Measurements from ENCODE around the gene CDK11B. TPM values are rescaled to one million over a fixed set of nuclear protein-coding genes. Genes with fewer than 3 reads are reported as not detected.

CDK11B gene
- total and polyA plus RNA-seq, 2 donors from 2014 or later: 13.9 to 24.0 TPM

GRCh38 chr1:1629430-1630190 is 29.2 kb downstream of the CDK11B start:
- H3K36me3 ChIP-seq (ENCODE audit: control insufficient read depth in 2 of 3, insufficient read depth in 3 of 3, low read length in 3 of 3): no peaks in the 10 kb centered on the region
- FAIRE-seq (no peak), DNase-seq (peak in 2 of 5 donors; percentile 27 to 87)
- H3K9ac ChIP-seq (ENCODE audit: low read length in 3 of 3): no peak overlapping the region
- intact Hi-C loops (cut with DNase I): no loop called here
- no peak for TF ChIP-seq CTCF (IDR thresholded peaks at IDR 0.05; ENCODE audit: borderline replicate concordance, extremely low read depth, insufficient read depth)
- H3K27me3 ChIP-seq (ENCODE audit: control insufficient read depth, insufficient read depth, low read length): no peaks in the 10 kb centered on the region
- H3K9me3 ChIP-seq (ENCODE audit: control insufficient read depth in 2 of 3, insufficient read depth in 1 of 3, low read length in 3 of 3): no peaks in the 10 kb centered on the region
- H3K4me3 ChIP-seq (ENCODE audit: low read length in 3 of 3): no peak overlapping the region
- no peaks in the 10 kb centered on the region for H3K4me1 ChIP-seq (ENCODE audit: control insufficient read depth in 2 of 3, insufficient read depth in 2 of 3, low read depth in 1 of 3, low read length in 3 of 3)
- no peak overlapping the region for H3K27ac ChIP-seq (ENCODE audit: low read depth in 2 of 2, low read length in 2 of 2)

DNA sequence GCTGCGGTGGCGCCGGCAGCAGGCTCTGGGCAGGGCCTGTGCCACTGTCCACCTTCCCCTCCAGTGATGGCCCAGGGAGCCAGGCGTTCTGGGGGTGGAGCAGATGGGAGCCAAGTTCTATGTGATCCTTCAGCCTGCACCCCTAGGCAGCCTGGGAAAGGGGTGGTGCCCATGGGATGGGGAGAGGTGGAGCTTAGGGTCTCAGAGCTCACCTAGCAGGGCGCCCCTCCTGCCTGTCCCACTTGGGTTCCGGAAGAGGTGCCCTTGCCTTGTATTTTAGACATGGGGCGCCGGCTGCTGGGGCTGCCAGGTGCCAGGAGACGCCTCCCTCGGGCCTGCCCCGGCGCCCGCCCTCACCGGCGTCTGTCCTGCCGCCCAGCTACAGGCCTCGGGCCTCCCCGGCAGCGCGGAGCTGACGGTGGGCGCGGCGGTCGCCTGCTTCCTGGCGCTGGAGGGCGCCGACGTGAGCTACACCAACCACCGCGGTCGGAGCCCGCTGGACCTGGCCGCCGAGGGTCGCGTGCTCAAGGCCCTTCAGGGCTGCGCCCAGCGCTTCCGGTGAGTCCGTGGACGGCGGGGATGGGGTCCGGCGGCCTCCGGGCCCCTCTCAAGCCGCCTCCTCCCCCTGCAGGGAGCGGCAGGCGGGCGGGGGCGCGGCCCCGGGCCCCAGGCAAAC is 29.9 kb downstream of the CDK11B start:
- no peak overlapping the region for H3K4me3 ChIP-seq (ENCODE audit: low read length in 3 of 3)

GRCh38 chr1:1627829-1628753 is 30.7 kb downstream of the CDK11B start:
- Histone ChIP-seq H3K27ac (ENCODE audit: low read depth in 2 of 2, low read length in 2 of 2) (no peak overlapping the region), H3K27me3 (ENCODE audit: control insufficient read depth, insufficient read depth, low read length) (no peaks in the 10 kb centered on the region), H3K9ac (ENCODE audit: low read length in 3 of 3) (no peak overlapping the region), H3K9me3 (ENCODE audit: control insufficient read depth in 2 of 3, insufficient read depth in 1 of 3, low read length in 3 of 3) (no peaks in the 10 kb centered on the region), H3K4me3 (ENCODE audit: low read length in 3 of 3) (no peak overlapping the region), H3K4me1 (ENCODE audit: control insufficient read depth in 2 of 3, insufficient read depth in 2 of 3, low read depth in 1 of 3, low read length in 3 of 3) (no peaks in the 10 kb centered on the region), H3K36me3 (ENCODE audit: control insufficient read depth in 2 of 3, insufficient read depth in 3 of 3, low read length in 3 of 3) (no peaks in the 10 kb centered on the region)
- intact Hi-C loops (cut with DNase I): no loop called here
- FAIRE-seq: no peak
- DNase-seq: peak in 3 of 5 donors; percentile 10 to 79 (median 59)
- TF ChIP-seq CTCF (IDR thresholded peaks at IDR 0.05; ENCODE audit: borderline replicate concordance, extremely low read depth, insufficient read depth): no peak

More for the DNA sequence above, 29.9 kb downstream of the CDK11B start:
- FAIRE-seq (no peak), DNase-seq (peak in 4 of 5 donors; percentile 21 to 80 (median 44))
- intact Hi-C loops (cut with DNase I): no loop called here
- Histone ChIP-seq H3K9me3 (ENCODE audit: control insufficient read depth in 2 of 3, insufficient read depth in 1 of 3, low read length in 3 of 3) (no peaks in the 10 kb centered on the region), H3K27ac (ENCODE audit: low read depth in 2 of 2, low read length in 2 of 2) (no peak overlapping the region), H3K4me1 (ENCODE audit: control insufficient read depth in 2 of 3, insufficient read depth in 2 of 3, low read depth in 1 of 3, low read length in 3 of 3) (no peaks in the 10 kb centered on the region), H3K36me3 (ENCODE audit: control insufficient read depth in 2 of 3, insufficient read depth in 3 of 3, low read length in 3 of 3) (no peaks in the 10 kb centered on the region), H3K9ac (ENCODE audit: low read length in 3 of 3) (no peak overlapping the region), H3K27me3 (ENCODE audit: control insufficient read depth, insufficient read depth, low read length) (no peaks in the 10 kb centered on the region)
- no peak for TF ChIP-seq CTCF (IDR thresholded peaks at IDR 0.05; ENCODE audit: borderline replicate concordance, extremely low read depth, insufficient read depth)

Measured in kidney (tissue), 14 donors.